ENCODE measurements around the gene SEMA5A. TPM values are rescaled to one million over a fixed set of nuclear protein-coding genes. Genes with fewer than 3 reads are reported as not detected.

The SEMA5A gene
- polyA plus RNA-seq, 1 donor (not counting 4 experiments of a cell fraction or from before 2014, with no cell fraction given), result 0.16 TPM

DNA sequence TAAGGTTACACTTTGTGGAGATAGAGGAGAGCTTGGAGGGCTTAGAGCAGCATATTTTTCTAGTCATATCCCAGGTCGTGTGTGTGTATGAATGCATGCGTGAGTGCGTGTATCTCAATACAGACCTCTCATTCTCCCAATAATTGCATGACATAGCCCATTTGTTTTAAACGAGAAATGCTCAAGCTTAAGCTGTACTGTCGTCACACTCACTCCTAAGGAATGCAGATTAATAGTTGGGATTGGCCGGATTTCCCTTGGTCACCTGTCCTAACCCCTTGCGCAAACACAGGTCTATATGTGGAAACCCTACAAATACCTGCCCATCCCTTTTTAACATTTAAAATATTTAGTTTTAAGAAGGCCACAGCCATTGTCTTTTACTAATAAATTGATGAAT, 165.8 kb downstream of the SEMA5A start:
- Histone ChIP-seq H4K20me1 (ENCODE audit: control insufficient read depth, extremely low read depth, insufficient read depth, low read length) (no peaks in the 10 kb centered on the region), H3K27ac (ENCODE audit: control insufficient read depth, insufficient read depth, low read length) (no peak overlapping the region), H3K4me1 (ENCODE audit: control insufficient read depth, extremely low read depth, insufficient read depth, low read length) (no peaks in the 10 kb centered on the region), H3K36me3 (ENCODE audit: control insufficient read depth in 2 of 2, extremely low read depth in 1 of 2, insufficient read depth in 2 of 2, low read length in 2 of 2) (no peaks in the 10 kb centered on the region), H3K9ac (ENCODE audit: control insufficient read depth, extremely low read depth, insufficient read depth, low read length) (no peak overlapping the region), H2AFZ (ENCODE audit: control insufficient read depth, low read length) (no peak overlapping the region), H3K4me3 (ENCODE audit: control insufficient read depth in 2 of 3, extremely low read depth in 1 of 3, insufficient read depth in 2 of 3, low read depth in 1 of 3, low read length in 3 of 3) (no peak overlapping the region), H3K27me3 (ENCODE audit: control insufficient read depth, extremely low read depth, insufficient read depth, low read length) (no peaks in the 10 kb centered on the region), H3K4me2 (ENCODE audit: control insufficient read depth, extremely low read depth, insufficient read depth, low read depth, low read length) (no peak overlapping the region), H3K9me1 (ENCODE audit: control insufficient read depth, extremely low read depth, insufficient read depth, low read length) (no peaks in the 10 kb centered on the region), H3K79me2 (ENCODE audit: control insufficient read depth, insufficient read depth, low read length) (no peaks in the 10 kb centered on the region), H3K9me3 (ENCODE audit: control insufficient read depth, low read depth, low read length) (no peaks in the 10 kb centered on the region)
- DNase-seq (ENCODE audit: low read depth, low spot score) (no peak), FAIRE-seq (no peak)
- TF ChIP-seq EZH2 (IDR thresholded peaks at IDR 0.05; ENCODE audit: low read length), result no peak
- dilution Hi-C loops (cut with MboI; ENCODE audit: extremely low pct_ligation_motif_present, low sequenced_read_pairs), result no loop called here

GRCh38 chr5:9376363-9377117, 169.3 kb downstream of the SEMA5A start:
- H3K79me2 ChIP-seq (ENCODE audit: control insufficient read depth, insufficient read depth, low read length), result no peaks in the 10 kb centered on the region
- no peaks in the 10 kb centered on the region for H3K9me1 ChIP-seq (ENCODE audit: control insufficient read depth, extremely low read depth, insufficient read depth, low read length)
- no peaks in the 10 kb centered on the region for H3K4me1 ChIP-seq (ENCODE audit: control insufficient read depth, extremely low read depth, insufficient read depth, low read length)
- H3K9me3 ChIP-seq (ENCODE audit: control insufficient read depth, low read depth, low read length), result no peaks in the 10 kb centered on the region
- no peak overlapping the region for H2AFZ ChIP-seq (ENCODE audit: control insufficient read depth, low read length)
- H3K4me3 ChIP-seq (ENCODE audit: control insufficient read depth in 2 of 3, extremely low read depth in 1 of 3, insufficient read depth in 2 of 3, low read depth in 1 of 3, low read length in 3 of 3), result no peak overlapping the region
- no peak for TF ChIP-seq EZH2 (IDR thresholded peaks at IDR 0.05; ENCODE audit: low read length)
- TF ChIP-seq, protein P1, sequence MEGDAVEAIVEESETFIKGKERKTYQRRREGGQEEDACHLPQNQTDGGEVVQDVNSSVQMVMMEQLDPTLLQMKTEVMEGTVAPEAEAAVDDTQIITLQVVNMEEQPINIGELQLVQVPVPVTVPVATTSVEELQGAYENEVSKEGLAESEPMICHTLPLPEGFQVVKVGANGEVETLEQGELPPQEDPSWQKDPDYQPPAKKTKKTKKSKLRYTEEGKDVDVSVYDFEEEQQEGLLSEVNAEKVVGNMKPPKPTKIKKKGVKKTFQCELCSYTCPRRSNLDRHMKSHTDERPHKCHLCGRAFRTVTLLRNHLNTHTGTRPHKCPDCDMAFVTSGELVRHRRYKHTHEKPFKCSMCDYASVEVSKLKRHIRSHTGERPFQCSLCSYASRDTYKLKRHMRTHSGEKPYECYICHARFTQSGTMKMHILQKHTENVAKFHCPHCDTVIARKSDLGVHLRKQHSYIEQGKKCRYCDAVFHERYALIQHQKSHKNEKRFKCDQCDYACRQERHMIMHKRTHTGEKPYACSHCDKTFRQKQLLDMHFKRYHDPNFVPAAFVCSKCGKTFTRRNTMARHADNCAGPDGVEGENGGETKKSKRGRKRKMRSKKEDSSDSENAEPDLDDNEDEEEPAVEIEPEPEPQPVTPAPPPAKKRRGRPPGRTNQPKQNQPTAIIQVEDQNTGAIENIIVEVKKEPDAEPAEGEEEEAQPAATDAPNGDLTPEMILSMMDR (optimal IDR thresholded peaks at IDR 0.05 in 1 of 3, IDR thresholded peaks at IDR 0.05 in 1 of 3, conservative IDR thresholded peaks at IDR 0.05 in 1 of 3; ENCODE audit: extremely low read depth in 1 of 3, insufficient read depth in 2 of 3, low read length in 3 of 3), result no peak
- no peaks in the 10 kb centered on the region for H3K36me3 ChIP-seq (ENCODE audit: control insufficient read depth in 2 of 2, extremely low read depth in 1 of 2, insufficient read depth in 2 of 2, low read length in 2 of 2)
- H3K27ac ChIP-seq (ENCODE audit: control insufficient read depth, insufficient read depth, low read length), result no peak overlapping the region
- H3K9ac ChIP-seq (ENCODE audit: control insufficient read depth, extremely low read depth, insufficient read depth, low read length), result no peak overlapping the region
- no peak overlapping the region for H3K4me2 ChIP-seq (ENCODE audit: control insufficient read depth, extremely low read depth, insufficient read depth, low read depth, low read length)
- H4K20me1 ChIP-seq (ENCODE audit: control insufficient read depth, extremely low read depth, insufficient read depth, low read length), result no peaks in the 10 kb centered on the region
- FAIRE-seq (no peak), DNase-seq (ENCODE audit: low read depth, low spot score) (no peak)
- H3K27me3 ChIP-seq (ENCODE audit: control insufficient read depth, extremely low read depth, insufficient read depth, low read length), result no peaks in the 10 kb centered on the region
- dilution Hi-C loops (cut with MboI; ENCODE audit: extremely low pct_ligation_motif_present, low sequenced_read_pairs), result no loop called here

DNA sequence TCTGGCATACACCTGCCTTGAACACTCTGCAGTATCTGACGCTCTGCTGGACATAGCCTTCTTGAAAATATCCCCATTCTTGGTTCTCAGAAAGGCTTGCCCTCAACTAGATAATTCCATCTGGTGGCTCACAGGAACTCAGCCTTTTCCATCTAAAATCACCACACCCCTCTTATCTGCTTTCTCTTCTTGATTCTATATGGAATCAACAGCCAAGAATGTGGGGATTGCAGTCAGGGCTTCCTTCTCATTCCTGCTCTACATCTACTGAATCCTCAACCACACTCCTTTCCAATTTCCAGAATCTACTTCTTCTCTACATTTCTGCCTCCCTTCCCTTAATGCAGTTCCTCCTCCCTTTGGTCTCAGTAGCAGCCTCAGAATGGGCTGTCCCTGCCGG, 170.1 kb downstream of the SEMA5A start:
- Histone ChIP-seq H4K20me1 (ENCODE audit: control insufficient read depth, extremely low read depth, insufficient read depth, low read length) (no peaks in the 10 kb centered on the region), H2AFZ (ENCODE audit: control insufficient read depth, low read length) (no peak overlapping the region), H3K27me3 (ENCODE audit: control insufficient read depth, extremely low read depth, insufficient read depth, low read length) (no peaks in the 10 kb centered on the region), H3K36me3 (ENCODE audit: control insufficient read depth in 2 of 2, extremely low read depth in 1 of 2, insufficient read depth in 2 of 2, low read length in 2 of 2) (no peaks in the 10 kb centered on the region), H3K9me3 (ENCODE audit: control insufficient read depth, low read depth, low read length) (no peaks in the 10 kb centered on the region), H3K4me3 (ENCODE audit: control insufficient read depth in 2 of 3, extremely low read depth in 1 of 3, insufficient read depth in 2 of 3, low read depth in 1 of 3, low read length in 3 of 3) (no peak overlapping the region), H3K4me2 (ENCODE audit: control insufficient read depth, extremely low read depth, insufficient read depth, low read depth, low read length) (no peak overlapping the region), H3K9me1 (ENCODE audit: control insufficient read depth, extremely low read depth, insufficient read depth, low read length) (no peaks in the 10 kb centered on the region), H3K27ac (ENCODE audit: control insufficient read depth, insufficient read depth, low read length) (no peak overlapping the region), H3K4me1 (ENCODE audit: control insufficient read depth, extremely low read depth, insufficient read depth, low read length) (no peaks in the 10 kb centered on the region), H3K79me2 (ENCODE audit: control insufficient read depth, insufficient read depth, low read length) (no peaks in the 10 kb centered on the region), H3K9ac (ENCODE audit: control insufficient read depth, extremely low read depth, insufficient read depth, low read length) (no peak overlapping the region)
- no peak for TF ChIP-seq EZH2 (IDR thresholded peaks at IDR 0.05; ENCODE audit: low read length)
- TF ChIP-seq, protein P1 (optimal IDR thresholded peaks at IDR 0.05 in 1 of 3, IDR thresholded peaks at IDR 0.05 in 1 of 3, conservative IDR thresholded peaks at IDR 0.05 in 1 of 3; ENCODE audit: extremely low read depth in 1 of 3, insufficient read depth in 2 of 3, low read length in 3 of 3), result no peak
- FAIRE-seq (no peak), DNase-seq (ENCODE audit: low read depth, low spot score) (no peak)
- dilution Hi-C loops (cut with MboI; ENCODE audit: extremely low pct_ligation_motif_present, low sequenced_read_pairs), result no loop called here

Measured in keratinocyte (primary cell).